ENCODE measurements around the gene SFMBT1.
"Not testable (repeated sequence)": the region's sequence is repeated elsewhere in the genome, so short reads cannot be mapped to it uniquely, and the experiment has no call there.

Gene SFMBT1

GRCh38 chr3:53069422-53070068 lies 23.7 kb upstream of the SFMBT1 start:
- TF ChIP-seq, protein P1, sequence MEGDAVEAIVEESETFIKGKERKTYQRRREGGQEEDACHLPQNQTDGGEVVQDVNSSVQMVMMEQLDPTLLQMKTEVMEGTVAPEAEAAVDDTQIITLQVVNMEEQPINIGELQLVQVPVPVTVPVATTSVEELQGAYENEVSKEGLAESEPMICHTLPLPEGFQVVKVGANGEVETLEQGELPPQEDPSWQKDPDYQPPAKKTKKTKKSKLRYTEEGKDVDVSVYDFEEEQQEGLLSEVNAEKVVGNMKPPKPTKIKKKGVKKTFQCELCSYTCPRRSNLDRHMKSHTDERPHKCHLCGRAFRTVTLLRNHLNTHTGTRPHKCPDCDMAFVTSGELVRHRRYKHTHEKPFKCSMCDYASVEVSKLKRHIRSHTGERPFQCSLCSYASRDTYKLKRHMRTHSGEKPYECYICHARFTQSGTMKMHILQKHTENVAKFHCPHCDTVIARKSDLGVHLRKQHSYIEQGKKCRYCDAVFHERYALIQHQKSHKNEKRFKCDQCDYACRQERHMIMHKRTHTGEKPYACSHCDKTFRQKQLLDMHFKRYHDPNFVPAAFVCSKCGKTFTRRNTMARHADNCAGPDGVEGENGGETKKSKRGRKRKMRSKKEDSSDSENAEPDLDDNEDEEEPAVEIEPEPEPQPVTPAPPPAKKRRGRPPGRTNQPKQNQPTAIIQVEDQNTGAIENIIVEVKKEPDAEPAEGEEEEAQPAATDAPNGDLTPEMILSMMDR (IDR thresholded peaks at IDR 0.05; ENCODE audit: borderline replicate concordance, control extremely low read depth, extremely low read depth, insufficient read depth, missing control alignments) = no peak
- DNase-seq (ENCODE audit: low spot score) = no peak
- in situ Hi-C loops (cut with MboI; ENCODE audit: low sequenced_read_pairs, unreplicated experiment) = loop anchor here (10.0 to 25.0 kb wide), 2 partner anchors 225 to 332 kb away; no protein-coding TSS in a partner anchor

DNA sequence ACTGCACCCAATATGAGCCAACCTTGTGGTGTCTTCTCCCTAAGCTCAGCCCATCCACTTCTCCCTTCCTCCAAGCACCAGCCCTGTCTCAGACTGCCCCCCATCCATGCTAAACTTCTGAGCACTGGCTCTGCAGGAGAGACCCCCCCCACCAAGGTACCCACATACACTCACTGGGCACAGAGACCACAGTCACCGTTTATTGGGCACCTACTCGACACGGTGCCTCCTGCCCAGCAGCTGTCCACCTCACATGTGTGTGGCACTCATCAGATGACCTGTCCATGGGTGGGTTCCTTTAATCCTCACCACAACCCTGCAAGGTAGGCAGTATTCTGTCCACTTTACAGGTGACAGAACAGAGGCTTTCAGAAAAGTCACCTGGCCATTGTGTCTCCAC lies 22.3 kb upstream of the SFMBT1 start:
- in situ Hi-C loops (cut with MboI; ENCODE audit: low sequenced_read_pairs, unreplicated experiment) = loop anchor here (25.0 kb wide), 1 partner anchor 331 kb away; no protein-coding TSS in a partner anchor
- TF ChIP-seq, protein P1 (IDR thresholded peaks at IDR 0.05; ENCODE audit: borderline replicate concordance, control extremely low read depth, extremely low read depth, insufficient read depth, missing control alignments) = no peak
- DNase-seq (ENCODE audit: low spot score) = no peak

- TF ChIP-seq, protein P1 (IDR thresholded peaks at IDR 0.05; ENCODE audit: borderline replicate concordance, control extremely low read depth, extremely low read depth, insufficient read depth, missing control alignments) = no peak
- in situ Hi-C loops (cut with MboI; ENCODE audit: low sequenced_read_pairs, unreplicated experiment) = loop anchor here (25.0 kb wide), 1 partner anchor 330 kb away; no protein-coding TSS in a partner anchor
- DNase-seq (ENCODE audit: low spot score) = no peak
Observed at GRCh38 chr3:53067567-53067966, 21.7 kb upstream of the SFMBT1 start.

- TF ChIP-seq, protein P1 (IDR thresholded peaks at IDR 0.05; ENCODE audit: borderline replicate concordance, control extremely low read depth, extremely low read depth, insufficient read depth, missing control alignments) = no peak
- in situ Hi-C loops (cut with MboI; ENCODE audit: low sequenced_read_pairs, unreplicated experiment) = loop anchor here (25.0 kb wide), 1 partner anchor 329 kb away; no protein-coding TSS in a partner anchor
- no peak for DNase-seq (ENCODE audit: low spot score)
Observed at GRCh38 chr3:53065841-53066480, 20.1 kb upstream of the SFMBT1 start.

DNA sequence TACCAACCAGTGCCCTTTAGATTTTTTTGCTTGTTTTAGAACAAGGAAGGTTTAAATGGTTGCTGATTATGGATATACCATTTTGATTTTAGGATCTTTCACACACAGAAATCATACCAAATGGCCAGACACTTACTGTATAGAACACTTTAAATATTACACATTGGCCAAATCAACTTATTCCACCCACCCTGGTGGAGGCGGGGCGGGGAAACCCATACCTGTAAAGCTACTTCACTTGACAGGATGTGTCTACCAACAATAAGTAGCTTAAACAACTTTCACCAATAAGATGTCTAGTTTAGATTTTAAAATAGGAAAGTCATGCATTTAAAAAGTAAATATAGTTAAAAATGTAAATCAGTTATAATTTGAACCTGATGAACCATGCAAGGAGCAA lies 17.0 kb upstream of the SFMBT1 start:
- no peak for DNase-seq (ENCODE audit: low spot score)
- in situ Hi-C loops (cut with MboI; ENCODE audit: low sequenced_read_pairs, unreplicated experiment) = loop anchor here (25.0 kb wide), 1 partner anchor 326 kb away; no protein-coding TSS in a partner anchor
- TF ChIP-seq, protein P1 (IDR thresholded peaks at IDR 0.05; ENCODE audit: borderline replicate concordance, control extremely low read depth, extremely low read depth, insufficient read depth, missing control alignments) = no peak

GRCh38 chr3:53056442-53056841 lies 10.6 kb upstream of the SFMBT1 start:
- TF ChIP-seq, protein P1 (IDR thresholded peaks at IDR 0.05; ENCODE audit: borderline replicate concordance, control extremely low read depth, extremely low read depth, insufficient read depth, missing control alignments) = peak; percentile 8
- in situ Hi-C loops (cut with MboI; ENCODE audit: low sequenced_read_pairs, unreplicated experiment) = loop anchor here (25.0 kb wide), 1 partner anchor 319 kb away; no protein-coding TSS in a partner anchor
- no peak for DNase-seq (ENCODE audit: low spot score)

- not testable (repeated sequence) for DNase-seq (ENCODE audit: low spot score)
- in situ Hi-C loops (cut with MboI; ENCODE audit: low sequenced_read_pairs, unreplicated experiment) = loop anchor here (25.0 kb wide), 1 partner anchor 317 kb away; no protein-coding TSS in a partner anchor
Observed at GRCh38 chr3:53054233-53054632, 8.4 kb upstream of the SFMBT1 start.
